ENCODE measurements around the gene TNXB. TPM values are rescaled to one million over a fixed set of nuclear protein-coding genes. Genes with fewer than 3 reads are reported as not detected.
"Not testable (repeated sequence)": the region's sequence is repeated elsewhere in the genome, so short reads cannot be mapped to it uniquely, and the experiment has no call there.

TNXB gene
- total RNA-seq, 1 donor from 2014 or later: 4.2 TPM

GRCh38 chr6:32113386-32114352 lies 4.5 kb upstream of the TNXB start:
- peak; percentile 65 to 90 for DNase-seq (ENCODE audit: low read depth in 2 of 2)

- no peak for DNase-seq (ENCODE audit: low read depth in 2 of 2)
These were observed 3.4 kb upstream of the TNXB start for GRCh38 chr6:32112431-32112980.

GRCh38 chr6:32111424-32112066 lies 2.4 kb upstream of the TNXB start:
- DNase-seq (ENCODE audit: low read depth in 2 of 2): no peak

GRCh38 chr6:32110632-32111031 lies 1.5 kb upstream of the TNXB start:
- no peak for DNase-seq (ENCODE audit: low read depth in 2 of 2)

- no peak for DNase-seq (ENCODE audit: low read depth in 2 of 2)
These were observed 625 bp upstream of the TNXB start for GRCh38 chr6:32109765-32110160.

- DNase-seq (ENCODE audit: low read depth in 2 of 2): no peak
These were observed 418 bp downstream of the TNXB start for GRCh38 chr6:32108727-32109113.

GRCh38 chr6:32108094-32108627 lies 977 bp downstream of the TNXB start:
- peak in 1 of 2 donors; percentile 67 for DNase-seq (ENCODE audit: low read depth in 2 of 2)

- DNase-seq (ENCODE audit: low read depth in 2 of 2): no peak
These were observed 1.7 kb downstream of the TNXB start for GRCh38 chr6:32107406-32107805.

- DNase-seq (ENCODE audit: low read depth in 2 of 2): peak; percentile 29 to 46
These were observed 3.7 kb downstream of the TNXB start for GRCh38 chr6:32105433-32105832.

- no peak for DNase-seq (ENCODE audit: low read depth in 2 of 2)
These were observed 6.9 kb downstream of the TNXB start for GRCh38 chr6:32102255-32102654.

GRCh38 chr6:32100251-32100650 lies 8.9 kb downstream of the TNXB start:
- not testable (repeated sequence) for DNase-seq (ENCODE audit: low read depth in 2 of 2)

GRCh38 chr6:32097364-32097763 lies 11.8 kb downstream of the TNXB start:
- no peak for DNase-seq (ENCODE audit: low read depth in 2 of 2)

GRCh38 chr6:32096394-32097258 lies 12.5 kb downstream of the TNXB start:
- DNase-seq (ENCODE audit: low read depth in 2 of 2): no peak

- no peak for DNase-seq (ENCODE audit: low read depth in 2 of 2)
These were observed 13.1 kb downstream of the TNXB start for GRCh38 chr6:32096087-32096393.

GRCh38 chr6:32095338-32096086 lies 13.6 kb downstream of the TNXB start:
- DNase-seq (ENCODE audit: low read depth in 2 of 2): no peak

- no peak for DNase-seq (ENCODE audit: low read depth in 2 of 2)
These were observed 16.2 kb downstream of the TNXB start for GRCh38 chr6:32092760-32093497.

- no peak for DNase-seq (ENCODE audit: low read depth in 2 of 2)
These were observed 19.9 kb downstream of the TNXB start for GRCh38 chr6:32089082-32089828.

GRCh38 chr6:32088487-32089049 lies 20.6 kb downstream of the TNXB start:
- no peak for DNase-seq (ENCODE audit: low read depth in 2 of 2)

Data from lung microvascular endothelial cell (primary cell).